NCI-H2029 (cell line): ENCODE data around the gene TP53RK.
A peak's percentile ranks its signal among the peaks of the same experiment; 100 is the strongest.

ENCODE experiments used
- DNase-seq: peaks from one replicate; lab custom pipeline; 2025; lab: John Stamatoyannopoulos, UW

TP53RK gene

DNA sequence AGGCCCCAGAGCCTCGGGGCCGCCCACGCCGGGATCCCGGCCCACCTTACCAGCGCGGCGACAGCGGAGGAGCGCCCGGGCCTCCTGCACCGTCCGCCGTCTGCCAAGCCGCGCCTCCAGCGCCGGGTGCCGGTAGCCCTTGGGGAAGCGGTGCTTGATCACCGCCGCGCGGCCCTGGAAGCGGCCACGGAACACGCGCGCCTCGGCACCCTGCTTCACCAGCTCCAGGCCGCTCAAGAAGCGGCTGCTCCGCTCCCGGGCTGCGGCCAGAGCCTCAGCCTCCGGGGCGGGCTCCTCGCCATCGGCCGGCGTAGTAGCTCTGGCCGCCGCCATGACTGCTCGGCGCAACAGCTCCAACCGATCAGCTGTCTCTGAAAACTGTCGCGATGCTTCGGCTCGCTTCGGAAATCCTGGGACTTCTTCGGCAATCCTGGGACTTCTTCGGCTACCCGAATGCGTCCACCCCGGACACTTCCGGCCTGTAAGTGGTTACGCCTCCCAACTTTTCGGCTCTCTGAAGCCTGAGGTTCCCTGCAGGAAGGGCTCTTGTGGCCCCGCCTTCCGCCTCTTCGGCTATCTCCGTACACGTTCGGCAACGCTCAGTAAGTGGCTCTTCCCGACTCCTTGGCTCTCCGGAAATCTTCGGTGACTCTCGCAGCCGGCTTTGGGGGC is at the start of gene TP53RK:
Gene TP53RK, minus strand, starts transcription at position 363 of the 672 bp plus-strand sequence. Its CDS starts 30 bp downstream, at position 333.
- DNase-seq = peak; percentile 89

DNA sequence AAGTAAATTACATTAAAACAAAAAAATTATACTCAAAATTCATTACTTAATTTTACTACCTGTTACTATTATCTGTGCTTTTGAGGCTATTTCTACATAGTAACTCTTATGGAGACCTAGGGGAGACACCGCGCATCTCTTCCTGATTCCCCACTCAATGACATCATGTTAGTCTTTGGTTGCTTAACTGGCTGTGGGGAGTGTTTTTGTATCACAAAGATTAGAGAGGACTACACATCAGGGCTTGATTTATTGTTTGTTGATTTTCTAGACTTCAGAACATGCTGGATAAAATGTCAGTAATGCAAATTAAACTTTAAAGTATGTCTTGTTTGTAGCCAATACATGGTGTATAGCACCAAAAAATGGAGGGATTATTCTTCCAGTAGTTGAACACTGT is 46.2 kb upstream of the TP53RK start:
- no peak for DNase-seq

DNA sequence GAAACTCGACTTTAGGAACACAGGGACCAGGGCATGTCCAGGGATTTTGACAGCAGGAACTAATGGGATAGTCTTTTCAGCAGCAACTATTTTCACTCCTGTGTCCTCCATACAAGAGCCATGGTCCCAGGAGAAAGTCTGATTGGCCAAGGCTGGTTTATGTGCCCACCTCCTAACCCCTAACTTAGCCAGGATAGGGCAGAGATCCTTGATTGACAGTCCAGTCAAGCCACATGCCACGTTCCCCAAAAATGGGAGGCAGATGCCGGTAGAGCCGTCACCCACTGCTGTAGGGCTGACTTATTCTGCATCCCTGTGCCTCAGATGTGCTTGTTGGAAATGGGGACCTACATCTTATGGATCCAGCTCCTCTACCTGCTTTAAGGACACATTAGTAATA is 42.5 kb upstream of the TP53RK start:
- no peak for DNase-seq

DNA sequence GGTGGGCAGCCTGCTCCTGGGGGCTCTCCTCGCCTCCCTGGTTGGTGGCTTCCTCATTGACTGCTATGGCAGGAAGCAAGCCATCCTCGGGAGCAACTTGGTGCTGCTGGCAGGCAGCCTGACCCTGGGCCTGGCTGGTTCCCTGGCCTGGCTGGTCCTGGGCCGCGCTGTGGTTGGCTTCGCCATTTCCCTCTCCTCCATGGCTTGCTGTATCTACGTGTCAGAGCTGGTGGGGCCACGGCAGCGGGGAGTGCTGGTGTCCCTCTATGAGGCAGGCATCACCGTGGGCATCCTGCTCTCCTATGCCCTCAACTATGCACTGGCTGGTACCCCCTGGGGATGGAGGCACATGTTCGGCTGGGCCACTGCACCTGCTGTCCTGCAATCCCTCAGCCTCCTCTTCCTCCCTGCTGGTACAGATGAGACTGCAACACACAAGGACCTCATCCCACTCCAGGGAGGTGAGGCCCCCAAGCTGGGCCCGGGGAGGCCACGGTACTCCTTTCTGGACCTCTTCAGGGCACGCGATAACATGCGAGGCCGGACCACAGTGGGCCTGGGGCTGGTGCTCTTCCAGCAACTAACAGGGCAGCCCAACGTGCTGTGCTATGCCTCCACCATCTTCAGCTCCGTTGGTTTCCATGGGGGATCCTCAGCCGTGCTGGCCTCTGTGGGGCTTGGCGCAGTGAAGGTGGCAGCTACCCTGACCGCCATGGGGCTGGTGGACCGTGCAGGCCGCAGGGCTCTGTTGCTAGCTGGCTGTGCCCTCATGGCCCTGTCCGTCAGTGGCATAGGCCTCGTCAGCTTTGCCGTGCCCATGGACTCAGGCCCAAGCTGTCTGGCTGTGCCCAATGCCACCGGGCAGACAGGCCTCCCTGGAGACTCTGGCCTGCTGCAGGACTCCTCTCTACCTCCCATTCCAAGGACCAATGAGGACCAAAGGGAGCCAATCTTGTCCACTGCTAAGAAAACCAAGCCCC is 36.2 kb upstream of the TP53RK start:
- DNase-seq = no peak

DNA sequence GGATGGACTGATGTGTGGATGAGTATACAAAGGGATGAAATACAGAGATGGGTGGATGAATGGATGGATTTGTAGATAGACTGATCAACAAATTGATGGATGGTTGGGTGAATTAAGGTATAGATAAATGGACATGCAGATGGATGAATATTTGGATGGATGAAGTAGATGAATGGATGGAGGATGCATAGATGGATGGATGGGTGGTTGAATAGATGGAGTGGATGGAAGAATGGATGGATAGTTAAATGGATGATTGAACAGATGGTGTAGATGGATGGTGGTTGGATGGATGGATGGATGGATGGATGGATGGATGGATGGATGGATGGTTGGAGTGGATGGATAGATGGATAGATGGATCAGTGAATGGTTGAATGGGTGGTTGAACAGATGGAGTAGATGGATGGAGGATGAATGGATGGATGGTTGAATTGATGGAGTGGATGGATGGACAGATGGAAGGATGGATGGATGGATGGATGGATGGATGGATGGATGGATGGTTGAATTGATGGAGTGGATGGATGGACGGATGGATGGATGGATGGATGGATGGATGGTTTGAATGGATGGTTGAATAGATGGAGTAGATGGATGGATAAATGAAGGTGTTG is 35.2 kb upstream of the TP53RK start:
- no peak for DNase-seq

DNA sequence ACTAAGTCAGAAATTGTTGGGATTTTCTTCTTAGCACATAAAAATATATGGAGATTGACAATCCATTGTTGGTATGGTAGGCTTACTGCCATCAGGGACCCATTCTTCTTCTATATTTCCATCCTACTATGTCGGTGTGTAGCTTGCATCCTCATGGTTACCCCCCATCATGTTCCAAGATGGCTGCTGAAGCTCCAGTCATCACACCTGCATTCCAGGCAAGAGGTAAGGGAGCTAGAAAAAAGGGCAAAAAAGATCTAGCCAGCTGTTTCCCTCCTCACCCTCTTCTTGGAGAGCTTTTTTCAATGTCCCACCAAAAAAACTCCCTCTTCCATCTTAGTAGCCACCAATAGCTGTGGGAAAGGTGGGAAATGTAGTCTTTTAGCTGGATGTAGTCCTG is 33.8 kb upstream of the TP53RK start:
- no peak for DNase-seq

DNA sequence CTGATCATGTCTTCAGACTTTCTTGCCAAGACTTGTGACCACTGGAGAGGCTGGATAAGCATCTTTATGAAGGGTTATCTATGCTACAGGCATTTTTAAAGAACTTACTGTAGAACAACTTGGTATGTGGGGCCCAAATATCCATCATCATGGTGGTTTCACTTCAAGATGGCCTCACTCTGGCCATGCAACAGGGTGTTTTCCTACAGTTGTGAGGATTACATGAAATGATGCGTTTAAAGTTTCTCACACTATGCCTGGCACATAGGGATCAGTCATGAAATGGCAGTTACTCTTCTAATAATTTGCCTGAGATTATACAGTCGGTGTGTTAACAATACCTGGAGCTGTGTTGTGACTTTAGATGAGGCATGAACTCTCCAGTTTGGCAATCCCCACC is 33.2 kb upstream of the TP53RK start:
- DNase-seq = no peak

DNA sequence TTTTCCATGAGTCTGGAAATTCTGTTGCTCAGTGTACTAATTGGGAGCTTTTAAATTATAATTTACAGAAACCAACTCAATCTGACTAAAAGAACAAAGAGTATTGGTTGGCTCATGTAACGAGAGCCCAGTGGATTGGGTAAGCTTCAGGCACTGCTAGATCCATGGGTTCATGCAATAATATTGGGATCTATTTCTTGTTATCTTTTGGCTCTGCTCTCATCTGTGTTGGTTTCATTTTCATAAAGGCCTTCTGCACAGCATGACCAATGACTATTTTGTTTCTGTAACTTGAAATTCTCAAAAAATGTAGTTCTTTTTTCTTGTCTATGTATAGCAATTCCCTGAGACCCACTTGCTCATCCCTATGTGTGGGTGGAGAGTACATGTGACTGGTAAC is 32.2 kb upstream of the TP53RK start:
- DNase-seq = no peak

DNA sequence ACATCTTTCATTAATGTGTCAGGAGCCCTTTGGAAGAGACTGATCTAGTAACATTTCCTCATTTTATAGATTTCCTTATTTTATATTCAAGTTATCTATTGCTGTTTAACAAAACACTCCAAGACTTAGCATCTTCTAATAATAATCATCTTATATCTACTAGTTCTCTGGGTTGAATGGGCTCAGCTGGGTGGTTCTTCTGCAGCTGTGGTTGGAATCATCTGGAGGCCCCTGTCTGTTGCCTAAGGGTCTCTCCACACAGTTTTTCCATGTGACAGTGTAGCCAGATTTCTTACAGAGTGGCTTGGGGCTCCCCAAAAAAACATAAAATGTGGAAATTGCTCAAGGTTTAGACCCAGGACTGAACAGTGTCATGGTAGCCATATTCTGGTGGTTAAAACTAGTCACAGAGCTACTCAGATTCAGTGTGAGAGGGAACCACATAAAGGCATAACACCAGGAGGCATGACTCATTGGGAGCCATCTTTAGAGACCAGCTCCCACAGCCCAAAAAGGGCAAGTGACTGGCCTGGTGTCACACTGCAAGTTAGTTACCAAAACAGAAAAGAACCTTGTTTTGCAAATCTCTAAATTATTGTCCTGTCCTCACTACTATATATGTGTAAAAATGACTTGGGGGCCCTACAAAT is 31.7 kb upstream of the TP53RK start:
- DNase-seq = no peak

DNA sequence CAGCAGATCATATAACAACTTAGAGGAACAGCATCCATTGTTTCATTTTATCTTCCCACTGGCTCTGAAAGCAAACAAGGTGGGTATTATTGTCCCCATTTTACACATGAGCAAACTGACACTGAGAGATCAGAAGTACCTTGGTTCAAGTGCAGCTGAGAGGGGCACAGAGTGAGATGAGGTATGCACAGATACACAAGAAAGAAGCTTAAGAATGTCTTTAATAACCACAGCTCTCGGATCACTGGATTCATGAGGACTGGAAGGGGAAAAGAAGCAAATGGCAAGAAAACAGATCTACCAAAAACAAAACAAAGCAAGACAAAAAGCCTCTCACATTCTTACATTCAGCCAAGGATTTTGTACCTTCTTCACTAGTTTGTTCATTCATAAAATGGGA is 30.8 kb upstream of the TP53RK start:
- DNase-seq = no peak

DNA sequence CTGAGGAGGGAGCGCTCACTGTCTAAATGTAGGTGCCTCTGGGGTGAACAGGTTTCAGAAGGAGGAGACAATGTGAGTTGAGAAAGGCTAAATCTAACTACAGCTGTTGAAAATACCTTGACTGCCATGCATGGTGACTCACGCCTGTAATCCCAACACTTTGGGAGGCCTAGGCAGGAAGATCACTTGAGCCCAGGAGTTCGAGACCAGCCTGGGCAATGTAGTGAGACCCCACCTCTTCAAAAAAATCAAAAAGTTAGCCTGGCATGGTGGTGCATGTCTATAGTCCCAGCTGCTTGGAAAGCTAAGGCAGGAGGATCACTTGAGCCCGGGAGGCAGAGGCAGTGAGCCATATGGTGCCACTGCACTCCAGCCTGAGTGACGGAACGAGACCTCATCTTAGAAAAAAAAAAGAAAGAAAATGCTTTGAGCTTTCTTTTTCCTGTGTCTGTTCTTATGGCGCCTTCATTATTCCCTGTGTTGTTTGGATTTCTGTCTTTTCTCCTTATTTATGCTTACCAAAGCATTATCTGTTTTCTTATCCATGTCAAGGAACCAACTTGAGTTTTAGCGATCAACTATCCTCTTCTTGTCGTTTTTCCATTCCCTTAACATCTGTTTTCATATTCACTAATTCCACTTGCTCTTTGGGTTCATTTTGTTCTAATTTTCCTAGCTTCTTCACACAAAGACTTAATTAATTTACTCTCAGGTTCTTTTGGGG is 28.7 kb upstream of the TP53RK start:
- no peak for DNase-seq

DNA sequence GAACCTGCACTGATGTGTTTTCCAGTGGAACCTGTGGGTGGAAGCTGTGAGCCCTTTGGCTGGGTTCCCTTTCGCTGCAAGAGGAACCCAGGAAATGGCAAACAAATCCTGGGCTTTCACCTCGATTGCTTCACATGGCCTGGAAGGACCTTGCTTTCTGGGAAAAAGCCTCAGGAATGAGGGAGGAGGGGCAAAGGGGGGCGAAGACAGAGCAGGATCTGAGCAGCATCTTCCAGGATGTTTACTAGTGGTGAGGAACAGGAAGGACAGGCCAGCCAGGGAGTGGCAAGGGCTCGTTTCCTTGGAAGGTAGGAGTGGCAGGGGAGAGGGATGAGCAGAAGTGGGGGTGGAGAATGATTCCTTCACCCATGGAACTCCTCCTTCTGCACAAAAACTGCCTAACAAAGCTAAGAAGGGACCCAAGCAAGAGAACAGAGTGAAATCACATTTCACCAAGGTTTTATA is 26.1 kb upstream of the TP53RK start:
- DNase-seq = no peak

DNA sequence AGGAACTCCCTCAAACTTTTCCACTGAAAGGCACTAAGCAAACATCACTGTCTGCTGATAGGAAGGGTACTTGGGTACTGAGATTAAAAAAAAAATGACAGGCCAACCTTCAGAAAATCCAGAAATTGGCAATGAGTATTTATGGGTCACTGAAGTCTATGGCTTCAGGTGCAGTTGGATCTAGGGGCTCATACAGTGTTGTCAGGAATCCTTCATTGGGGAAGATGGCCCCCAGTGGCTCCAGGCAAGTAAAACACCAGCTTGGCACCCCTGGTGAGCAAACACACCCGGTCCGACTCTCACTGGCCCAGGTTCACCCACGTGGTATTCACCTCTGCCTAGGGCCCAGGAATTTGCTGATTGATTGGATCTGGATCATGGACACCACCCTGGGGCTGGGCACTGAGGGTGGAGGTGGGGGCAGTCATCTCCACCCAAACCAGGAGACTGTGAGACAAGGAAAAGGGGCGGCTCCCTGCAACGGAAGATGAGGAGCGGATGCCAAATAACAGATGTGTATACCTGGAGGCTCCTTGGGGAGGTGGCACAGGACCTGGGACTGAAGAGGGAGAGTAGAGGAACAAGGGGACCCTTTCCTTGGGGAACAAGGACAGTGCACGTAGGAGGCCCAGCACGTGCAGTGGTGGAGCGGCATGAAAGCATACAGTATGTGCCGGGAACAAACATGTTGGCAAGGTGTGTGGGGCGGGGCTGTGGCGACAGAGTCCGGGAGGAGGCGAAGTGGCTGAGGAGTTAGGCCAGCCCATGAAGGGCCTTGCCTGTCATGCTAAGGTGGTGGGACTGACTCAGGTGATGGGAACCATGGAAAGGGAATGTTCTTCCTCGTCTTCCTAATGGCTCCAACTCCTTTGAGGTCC is 25.0 kb upstream of the TP53RK start:
- DNase-seq = no peak

DNA sequence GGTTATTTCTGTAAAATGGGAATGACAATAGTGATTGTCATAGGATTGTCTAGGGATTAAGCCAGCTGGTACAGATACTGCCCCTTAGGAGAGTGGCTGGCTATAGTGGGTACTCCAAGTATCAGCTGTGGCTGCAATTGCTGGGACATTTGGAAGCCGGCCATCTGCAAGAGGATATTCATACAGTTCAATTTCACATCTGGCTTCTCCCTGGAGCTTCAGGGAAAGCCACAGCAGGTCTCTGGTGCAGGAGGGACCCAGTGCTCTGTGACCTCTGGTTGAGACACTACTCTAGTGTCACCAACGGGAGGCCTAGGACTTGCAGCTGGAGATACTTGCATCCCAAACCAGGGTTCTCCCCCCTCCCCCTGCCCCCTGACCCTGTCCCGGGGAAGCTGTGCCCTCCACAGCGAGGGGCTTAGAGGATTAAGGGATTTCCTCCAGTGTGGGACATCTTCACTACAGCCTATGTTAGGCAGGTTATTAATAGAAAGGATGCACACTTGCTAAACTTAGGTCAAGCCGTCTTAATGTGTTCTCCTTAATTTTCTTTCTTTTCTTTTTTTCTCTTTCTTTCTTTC is 22.9 kb upstream of the TP53RK start:
- DNase-seq = no peak

DNA sequence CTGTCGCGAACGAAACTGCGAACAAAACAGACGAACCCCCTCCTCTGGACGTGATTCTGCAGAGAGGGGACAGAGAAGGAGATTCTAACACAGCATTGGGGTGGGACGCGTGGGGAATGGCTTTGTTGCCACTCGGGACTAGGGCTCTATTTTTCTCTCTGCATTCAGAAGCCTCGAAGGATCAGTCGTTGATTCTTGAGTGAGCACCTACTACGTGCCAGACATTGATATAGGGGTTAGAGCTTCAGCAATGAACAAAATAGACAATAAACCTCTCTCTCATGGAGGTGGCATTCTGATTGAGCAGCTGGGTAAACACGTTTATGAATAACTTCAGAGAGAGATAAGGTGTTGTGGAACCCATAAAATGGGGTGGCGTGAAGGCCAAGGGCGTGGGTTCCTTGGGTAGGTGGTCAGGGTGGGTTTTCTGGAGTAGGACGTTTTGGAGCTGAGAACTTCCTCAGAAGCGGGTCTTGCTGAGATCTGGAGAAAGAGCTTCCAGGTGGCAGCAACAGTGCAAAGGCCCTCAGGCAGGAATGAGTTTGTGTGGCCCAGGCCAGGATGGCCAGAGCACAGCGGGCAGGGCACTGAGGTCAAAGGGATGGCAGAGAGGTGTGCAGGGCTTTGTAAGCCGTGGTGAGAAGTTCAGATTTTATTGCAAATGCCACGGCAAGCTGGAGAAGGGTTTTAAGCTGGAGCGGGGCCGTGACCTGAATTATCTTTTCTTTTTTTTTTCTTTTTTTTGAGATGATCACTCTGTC is 21.1 kb upstream of the TP53RK start:
- no peak for DNase-seq

DNA sequence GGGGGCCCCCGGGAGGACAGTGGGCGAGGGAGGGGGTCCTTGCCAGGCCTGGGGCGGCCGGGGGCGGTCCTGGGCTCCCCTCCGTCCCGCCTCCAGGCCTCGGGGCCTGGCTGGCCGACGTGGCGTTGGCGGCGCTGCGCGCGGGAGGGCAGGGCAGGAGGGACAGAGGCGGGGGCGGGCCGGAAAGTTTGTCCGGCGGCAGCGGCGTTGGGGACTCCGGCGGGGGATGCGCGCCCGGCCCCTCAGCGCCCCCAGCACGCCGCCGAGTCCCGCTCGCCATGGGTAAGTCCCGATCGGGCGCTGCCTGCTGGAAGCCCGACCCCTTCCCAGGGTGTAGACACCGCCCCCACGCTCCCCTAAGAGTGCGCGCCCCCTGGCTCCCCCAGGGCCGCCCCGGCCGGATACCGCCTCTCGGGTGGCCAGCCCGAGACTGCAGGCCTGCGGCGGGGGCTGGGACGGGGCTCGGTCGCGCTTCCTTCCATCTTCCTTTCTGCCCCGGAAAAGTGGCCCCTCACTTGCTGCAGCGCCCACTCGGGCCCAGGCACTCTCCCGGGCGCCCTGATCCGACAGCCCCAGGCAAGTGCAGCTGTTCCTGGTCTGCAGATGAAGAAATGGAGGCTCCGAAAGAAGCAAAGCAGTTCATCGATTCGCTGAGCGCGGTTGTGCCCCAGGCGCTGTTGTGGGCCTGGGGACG is 20.4 kb upstream of the TP53RK start, which contains the start of gene SLC2A10:
Gene SLC2A10, plus strand, starts transcription at position 191 of the 694 bp plus-strand sequence. Its CDS starts 88 bp downstream, at position 279.
- no peak for DNase-seq

DNA sequence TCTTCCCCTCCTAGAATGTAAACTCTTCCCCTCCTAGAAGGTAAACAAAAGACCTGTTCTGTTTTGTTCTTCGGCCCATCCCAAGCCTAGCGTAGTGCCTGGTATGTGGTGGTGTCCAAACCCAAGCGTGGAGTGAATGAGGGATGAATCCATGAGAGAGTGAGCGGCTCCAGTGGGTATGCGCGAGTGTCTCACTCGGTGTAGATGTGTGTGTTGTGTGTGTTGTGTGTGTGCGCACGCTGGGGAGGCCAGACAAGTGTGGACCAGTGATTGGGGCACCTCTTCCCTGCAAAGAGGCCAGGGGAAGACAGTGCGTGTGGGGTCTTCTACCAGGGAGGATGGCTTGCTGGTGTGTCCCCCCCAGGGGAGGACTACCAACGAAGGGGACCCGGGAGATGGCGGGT is 19.8 kb upstream of the TP53RK start:
- DNase-seq = no peak

DNA sequence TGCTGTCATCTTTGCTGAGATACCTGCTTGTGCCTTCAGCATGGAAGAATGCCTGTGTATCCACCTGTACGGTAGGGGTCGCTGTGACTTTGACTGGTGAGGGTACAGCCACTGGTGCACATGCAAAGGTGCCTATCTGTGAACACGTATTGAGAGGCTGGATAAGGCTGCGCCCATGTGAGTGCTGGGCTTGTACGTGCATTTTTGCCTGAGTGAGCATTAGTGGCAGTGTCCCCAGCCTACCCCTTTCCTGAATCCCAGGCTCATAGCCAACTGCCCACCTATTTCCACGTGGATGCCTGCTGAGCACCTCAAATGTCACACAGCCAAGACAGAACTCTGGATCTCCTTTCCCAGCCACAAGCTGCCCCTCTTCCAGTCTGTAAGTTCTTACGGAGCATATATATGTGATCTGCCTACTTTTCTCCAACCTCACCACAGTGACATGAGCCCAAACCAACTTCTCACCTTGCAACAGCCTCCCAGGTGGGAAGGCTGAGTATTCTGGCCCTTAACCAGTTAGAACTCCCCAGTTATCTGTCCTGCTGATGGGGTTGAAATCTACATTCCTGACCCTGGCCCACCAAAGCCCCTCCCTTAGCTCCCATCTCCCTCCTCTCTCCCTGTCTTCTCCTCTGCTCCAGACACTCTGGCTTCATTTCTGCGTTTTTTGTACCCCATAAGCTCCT is 19.1 kb upstream of the TP53RK start:
- DNase-seq = no peak
